Upper lobe of left lung (tissue), 4 donors: ENCODE results near the gene LAGE3.

Experiments used
- CTCF ChIP-seq, 6 experiments: fragments of 450-650 bp in 4 of 6; fragments of 200-600 bp in 2 of 6; sonication (generic) in 2 of 6; IDR thresholded peaks; one replicate each; pipeline ENCODE4 v1.5.1; 2016 to 2019; ENCODE audit warnings: antibody characterized with exemption in 6 of 6
- EP300 ChIP-seq, 4 donors: sonication (generic); formaldehyde crosslinking; IDR thresholded peaks; one replicate each; pipeline ENCODE4 v1.5.1; 2017; ENCODE audit warnings: antibody characterized with exemption in 4 of 4, control low read depth in 2 of 4
- POLR2A ChIP-seq, 4 donors: fragments of 450-650 bp; IDR thresholded peaks; one replicate each; pipeline ENCODE4 v1.5.1; 2016 to 2017; ENCODE audit warnings: antibody characterized with exemption in 4 of 4, mild to moderate bottlenecking in 2 of 4
- POLR2AphosphoS5 ChIP-seq, 2 donors: sonication (generic); formaldehyde crosslinking; IDR thresholded peaks; one replicate each; pipeline ENCODE4 v1.5.1; 2017; ENCODE audit warnings: antibody characterized with exemption in 2 of 2

- TF ChIP-seq CTCF (IDR thresholded peaks at IDR 0.05): no peak
- TF ChIP-seq POLR2A (IDR thresholded peaks at IDR 0.05): no peak
- TF ChIP-seq POLR2AphosphoS5 (IDR thresholded peaks at IDR 0.05): no peak
- no peak for TF ChIP-seq EP300 (IDR thresholded peaks at IDR 0.05)
Observed at GRCh38 chrX:154436374-154436982, 42.6 kb downstream of the LAGE3 start.
